GM15510 (cell line): ENCODE results near the gene RTL5.

ENCODE experiments used
- POLR2A ChIP-seq: IDR thresholded peaks from 3 replicates; pipeline ENCODE4 v1.6.1; 2011; ENCODE audit warnings: borderline replicate concordance; ENCODE audit not compliant: insufficient read length; ENCODE audit errors: extremely low read depth

The RTL5 gene

DNA sequence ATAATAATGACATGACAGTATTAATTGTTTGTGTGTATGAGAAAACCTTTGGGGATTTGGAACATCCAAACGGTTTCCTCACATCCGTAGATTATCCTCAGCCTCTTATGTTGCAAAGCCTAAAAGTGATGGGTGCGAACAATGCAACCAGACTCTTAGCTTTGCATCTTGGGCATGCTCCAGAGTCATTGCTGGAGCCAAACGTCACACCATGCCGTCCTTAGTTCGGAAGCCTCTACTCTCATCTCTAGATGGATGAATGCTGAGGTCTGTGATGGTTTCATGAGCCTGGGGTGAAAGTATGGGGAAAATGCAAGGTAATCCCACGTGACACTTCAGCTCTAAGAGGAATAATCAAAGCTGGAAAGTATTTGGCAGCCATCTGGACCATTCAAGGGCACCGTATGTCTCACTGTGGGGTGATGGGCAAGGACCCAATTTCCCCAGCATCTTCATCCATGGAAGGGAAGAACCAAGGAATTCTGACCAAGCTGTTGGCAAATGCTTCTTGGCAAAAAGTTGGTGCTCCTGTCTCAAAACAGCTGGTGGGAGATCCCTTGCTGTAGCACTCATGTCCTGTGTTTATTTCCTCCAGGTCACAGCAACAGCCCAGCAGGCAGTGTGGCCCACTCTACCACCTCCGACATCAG, 6.3 kb upstream of the RTL5 start:
- TF ChIP-seq POLR2A = no peak

DNA sequence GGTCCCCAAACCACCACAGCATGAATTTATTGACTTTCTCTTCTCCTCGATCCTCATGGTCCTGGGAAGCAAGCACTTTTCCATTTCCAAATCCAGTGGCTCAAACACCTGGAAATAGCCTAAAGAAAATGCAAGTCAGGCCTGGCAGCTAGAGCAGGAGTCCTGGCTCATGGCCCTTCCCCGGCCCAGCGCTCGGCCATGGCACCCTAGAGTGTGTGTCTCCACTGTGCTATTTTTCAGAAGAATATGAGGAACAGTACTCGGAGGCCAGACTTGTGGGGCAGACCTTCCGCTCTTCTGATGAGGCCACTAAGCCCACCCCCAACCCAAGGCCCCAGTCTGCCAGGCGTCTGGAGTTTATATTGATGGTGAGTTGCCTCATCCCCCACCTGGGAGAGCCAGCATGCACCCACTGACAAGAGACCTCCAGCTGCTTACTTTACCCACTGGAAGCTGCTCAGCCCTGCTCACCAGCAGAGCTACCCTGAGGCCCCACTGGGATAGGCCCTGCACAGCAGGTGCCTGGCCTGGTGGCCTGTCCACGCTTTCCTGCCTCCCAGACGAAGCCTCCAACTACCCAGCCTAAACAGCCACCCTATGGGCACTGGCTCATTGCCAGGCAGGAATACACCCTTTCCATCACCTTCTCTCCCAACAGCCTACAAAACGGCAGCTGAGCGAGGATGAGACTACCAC, 2.3 kb upstream of the RTL5 start:
- TF ChIP-seq POLR2A = no peak

DNA sequence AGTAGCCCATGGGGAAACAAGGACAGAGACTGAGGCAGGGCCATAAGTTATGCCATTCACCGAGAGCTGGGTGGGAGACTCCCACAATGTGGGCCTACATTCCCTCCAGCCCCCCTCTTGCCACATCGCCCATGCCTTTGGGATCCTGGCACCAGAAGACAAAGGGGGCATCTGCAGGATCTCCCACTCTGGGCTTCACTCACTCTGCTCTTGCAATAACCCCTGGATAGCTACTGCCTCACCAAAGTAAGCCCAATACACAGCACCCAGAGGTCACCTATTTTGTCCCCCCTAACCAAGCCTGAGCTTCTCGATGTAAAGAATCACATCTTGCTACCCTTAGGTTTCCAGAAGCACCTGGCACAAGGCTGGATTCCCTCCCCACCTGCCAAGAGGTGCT, 741 bp upstream of the RTL5 start:
- TF ChIP-seq POLR2A = no peak

DNA sequence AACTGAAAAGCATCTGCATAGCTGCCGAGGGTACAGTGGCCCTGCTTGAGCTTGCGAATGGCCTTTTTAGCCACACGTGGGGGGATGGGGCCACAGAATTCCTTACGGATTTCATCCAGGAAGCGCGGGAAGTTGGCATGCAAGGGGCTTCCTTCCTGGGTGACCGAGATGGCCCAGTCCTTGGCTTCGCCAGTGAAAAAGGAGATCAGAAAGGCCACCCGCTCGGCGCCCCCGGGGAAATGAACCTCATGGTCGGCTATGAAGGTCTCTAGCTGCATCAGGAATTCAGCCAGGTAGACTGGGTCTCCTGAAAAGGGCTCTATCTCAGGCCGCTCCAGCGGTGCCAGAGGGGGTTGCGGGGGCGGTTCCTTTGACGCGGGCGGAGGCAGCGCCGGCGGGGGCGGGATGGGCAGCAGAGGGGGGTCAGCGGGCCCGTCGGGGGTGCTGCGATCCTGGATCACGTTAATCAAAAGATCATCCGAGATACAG, 909 bp downstream of the RTL5 start:
- TF ChIP-seq POLR2A = no peak

DNA sequence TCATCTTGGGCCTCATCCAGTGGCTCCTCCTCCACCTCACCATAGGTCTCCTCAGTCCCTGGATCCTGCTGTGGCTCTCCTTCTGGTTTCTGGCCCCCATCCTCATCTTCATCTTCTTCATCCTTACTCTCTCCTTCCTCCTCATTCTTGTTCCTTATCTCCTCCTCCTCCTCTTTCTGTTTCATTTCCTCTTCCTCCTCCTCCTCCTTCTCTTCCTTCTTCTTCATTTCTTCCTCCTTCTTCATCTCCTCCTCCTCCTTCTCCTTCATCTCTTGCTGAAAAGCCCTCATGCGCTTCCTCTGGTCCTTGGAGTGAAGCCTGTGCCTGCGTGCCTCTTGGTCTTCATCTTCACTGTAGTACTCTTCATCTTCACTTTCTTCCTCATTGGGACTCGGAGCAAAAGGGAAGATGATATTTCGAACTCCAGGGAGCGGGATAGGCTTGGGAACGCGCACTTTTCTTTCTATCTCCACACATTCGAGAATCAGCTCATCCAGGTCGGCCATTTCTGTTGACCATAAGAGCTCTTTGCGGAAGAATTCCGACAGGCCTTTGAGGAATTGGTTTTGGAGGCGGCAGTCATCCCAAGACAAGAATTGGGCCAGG, 1.5 kb downstream of the RTL5 start:
- TF ChIP-seq POLR2A = no peak

DNA sequence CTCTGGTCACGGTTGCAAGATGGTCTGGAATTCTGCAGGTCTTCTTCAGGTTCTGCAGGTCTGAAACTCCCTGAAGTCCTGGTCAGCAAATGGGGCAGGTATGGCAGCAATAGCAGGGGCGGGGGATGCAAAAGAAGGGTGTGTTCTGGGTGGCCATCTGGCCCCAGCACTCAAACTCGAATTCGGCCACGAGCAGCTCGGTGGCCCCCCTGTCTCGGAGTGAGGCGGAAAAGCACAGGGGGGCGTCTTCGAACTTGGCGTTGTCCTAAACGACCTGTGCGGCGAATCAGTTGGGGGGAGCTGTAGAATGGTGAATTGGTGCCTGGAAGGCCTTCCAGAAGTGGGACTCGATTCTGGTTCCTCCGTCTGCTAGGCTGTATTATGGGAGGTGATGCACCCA, 2.1 kb downstream of the RTL5 start:
- no peak for TF ChIP-seq POLR2A

DNA sequence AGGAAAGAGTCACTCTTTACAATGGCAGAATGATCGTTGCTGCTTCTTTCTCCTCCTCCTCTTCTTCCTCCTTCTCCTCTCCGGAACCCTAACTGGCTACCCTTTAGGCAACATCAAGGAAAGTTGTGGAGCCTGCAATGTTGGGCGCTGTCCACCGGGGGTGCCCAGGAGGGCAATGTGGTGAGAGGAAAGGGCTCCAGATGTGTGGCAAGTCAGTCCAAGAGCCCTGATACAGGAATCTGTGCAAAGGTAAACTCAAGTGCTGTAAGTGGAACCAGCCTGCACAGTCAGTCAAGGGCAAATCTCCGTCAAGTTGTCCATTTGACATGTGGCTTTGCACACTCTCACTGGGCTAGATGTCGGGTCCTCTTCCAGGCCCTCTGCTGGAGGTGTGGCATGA, 2.8 kb downstream of the RTL5 start:
- no peak for TF ChIP-seq POLR2A

DNA sequence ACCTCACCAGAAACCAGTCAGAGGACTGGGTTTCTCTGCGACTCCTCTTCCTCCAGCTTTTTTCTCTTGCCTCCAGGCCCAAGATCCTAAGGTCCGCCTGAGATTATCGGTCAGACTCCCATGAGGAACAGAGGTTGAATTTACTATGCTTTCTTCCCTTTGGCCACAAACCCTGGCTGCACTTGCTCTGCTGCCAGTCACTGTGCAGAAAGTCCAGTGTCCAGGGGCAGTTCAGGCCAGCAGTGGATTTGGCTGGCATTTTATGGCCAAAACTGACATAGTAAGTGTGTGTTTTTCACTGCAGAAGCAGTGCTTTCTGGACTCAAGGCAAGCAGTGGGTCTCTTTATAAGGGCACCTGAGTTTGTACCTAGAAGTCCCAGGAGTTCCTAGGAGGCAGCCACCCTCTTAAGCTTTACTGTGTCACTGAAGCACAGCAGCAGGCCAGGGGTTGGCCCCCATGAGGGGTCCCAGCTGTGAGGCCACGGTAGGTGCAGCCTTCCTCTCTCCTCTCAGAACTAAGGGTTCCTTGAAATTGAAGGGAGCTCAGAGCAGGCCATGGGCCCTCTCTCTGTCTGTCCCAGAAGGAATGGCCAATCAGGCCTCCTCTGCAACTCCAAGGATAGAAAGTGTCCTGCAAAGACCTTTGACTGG, 3.4 kb downstream of the RTL5 start:
- TF ChIP-seq POLR2A = no peak

DNA sequence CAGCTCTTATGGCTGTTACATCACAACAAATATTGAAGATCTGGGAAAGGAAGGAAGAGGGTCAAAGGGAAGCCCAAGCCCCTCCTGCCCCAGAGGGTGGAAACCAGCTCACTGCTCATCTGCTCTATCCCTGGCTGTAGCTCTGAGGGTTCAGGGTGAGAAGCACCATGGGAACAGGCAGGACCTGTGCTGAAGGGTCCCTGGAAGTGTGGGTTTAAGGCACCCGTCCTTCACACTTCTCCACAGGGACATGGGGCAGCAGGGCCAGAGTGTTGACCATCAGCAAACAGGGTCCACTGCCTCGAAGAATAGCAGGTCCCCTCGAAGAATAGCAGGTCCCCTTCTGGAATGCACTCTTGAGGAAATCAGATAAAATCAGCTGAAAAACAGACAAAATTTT, 4.4 kb downstream of the RTL5 start:
- no peak for TF ChIP-seq POLR2A

DNA sequence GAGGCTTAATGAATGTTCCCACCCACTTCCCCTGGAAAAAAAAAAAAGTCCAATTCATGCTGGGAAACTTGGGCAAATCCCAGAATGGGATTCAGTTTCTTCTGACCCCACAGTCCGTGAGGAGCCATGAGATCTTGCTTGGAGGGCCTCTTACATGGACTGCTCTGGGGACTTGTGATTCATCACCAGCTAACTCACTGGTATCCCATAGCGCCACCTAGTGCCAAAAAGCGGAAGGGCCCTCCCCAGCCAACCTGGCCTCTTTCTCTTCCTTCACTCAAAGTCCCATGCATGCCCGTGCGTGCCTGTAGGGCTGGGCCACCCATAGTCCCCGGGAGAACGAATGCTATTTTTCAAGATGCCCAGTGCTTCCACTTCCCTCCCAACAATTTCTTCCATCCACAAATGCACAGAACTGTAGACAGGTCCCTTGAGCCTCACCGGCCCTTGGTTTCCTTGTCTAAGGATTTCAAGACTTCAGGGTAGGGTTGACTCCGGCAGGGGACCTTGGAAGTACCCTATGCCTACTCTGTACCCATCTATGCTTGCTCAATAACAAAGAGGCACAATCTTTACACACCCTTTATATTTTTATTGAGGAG, 5.1 kb downstream of the RTL5 start:
- TF ChIP-seq POLR2A = no peak

DNA sequence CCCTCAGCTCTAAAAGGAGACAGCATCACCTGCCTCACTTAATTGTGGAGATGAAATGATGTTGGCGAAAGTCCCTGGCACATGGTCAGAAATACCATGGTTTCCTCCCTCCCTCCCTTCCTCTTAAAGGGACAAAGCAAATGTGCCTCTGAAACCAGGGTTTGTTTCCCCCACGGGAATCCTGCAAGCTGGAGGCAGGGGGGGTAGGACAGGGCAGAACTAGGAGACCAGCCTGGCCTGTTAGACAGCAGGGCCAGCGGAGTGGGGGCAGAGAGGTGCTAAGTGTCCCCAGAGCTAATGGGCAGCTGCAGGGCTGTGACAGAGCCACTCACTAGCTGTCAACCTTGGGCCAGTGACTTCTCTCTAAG, 5.7 kb downstream of the RTL5 start:
- TF ChIP-seq POLR2A = no peak

DNA sequence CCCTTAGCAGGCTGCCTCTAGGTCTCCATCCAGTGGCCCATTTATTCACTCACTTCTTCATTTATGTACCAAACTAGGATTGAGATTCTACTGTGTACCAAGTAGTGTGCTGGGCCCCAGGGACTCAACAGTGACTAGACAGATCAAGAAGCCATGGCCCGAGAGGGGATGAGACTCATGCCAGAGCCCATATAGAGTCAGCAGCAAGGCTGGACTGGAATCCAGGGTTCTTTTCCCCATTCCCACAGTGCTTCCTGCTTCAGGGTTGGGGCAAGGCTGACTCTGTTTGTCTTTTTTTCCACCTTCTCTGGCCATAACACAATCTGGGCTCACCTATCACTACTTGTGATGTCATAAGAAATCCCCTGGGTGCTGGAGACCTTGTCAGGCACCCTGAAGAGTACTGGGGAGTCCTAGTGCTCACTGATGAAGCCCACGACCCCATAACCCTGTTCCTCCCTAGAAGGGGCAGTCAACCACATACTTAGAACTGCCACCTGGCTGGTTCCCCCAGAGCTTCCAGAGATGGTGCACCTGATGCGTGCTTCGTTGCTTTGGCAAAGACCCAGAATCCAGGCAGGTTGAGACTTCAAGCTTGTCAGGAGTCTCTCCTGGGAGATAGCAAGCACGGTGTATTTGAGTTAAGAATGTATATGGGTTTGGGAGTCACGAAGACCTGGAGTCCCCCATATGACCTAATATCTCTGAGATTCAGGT, 6.2 kb downstream of the RTL5 start:
- no peak for TF ChIP-seq POLR2A

DNA sequence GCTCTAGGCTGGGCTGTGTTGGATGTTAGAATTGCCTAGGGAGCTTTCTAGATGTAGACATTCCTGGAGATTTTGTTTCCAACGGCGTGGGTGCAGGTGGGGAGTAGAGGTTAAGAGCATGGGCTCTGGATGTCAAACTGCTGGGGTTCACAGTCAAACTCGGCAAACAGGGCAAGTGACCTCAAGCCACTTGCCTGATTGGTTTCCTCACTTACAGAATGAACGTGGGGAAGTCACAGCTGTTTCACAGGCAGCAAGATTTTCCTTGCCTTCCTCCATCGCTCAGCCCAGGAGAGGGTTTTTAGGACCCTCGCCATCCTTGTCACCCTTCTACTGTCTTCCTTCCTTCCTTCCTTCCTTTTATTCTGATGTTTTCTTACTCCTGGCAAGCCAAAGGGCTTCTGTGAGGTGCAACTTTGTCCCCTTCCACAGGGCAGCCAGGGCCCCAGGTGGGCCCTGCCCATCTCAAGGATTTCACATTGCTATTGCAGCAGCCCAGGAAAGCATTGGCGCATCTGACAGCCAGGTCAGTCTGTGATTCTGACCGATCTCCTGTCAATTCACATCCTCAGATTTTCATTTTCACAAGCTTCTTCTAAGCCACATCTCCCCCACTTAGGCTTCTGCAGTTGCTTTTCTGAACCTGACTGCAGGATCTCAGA, 7.0 kb downstream of the RTL5 start:
- no peak for TF ChIP-seq POLR2A
